OCI-LY3 (cell line): ENCODE results near the gene SNAP25.

Experiments used
- CTCF ChIP-seq: fragments of 200-600, 300-600 bp; sonication (generic); IDR thresholded peaks from 2 replicates; pipeline ENCODE4 v1.5.1; 2014; ENCODE audit warnings: antibody characterized with exemption, low read length, low read depth
- EZH2phosphoT487 ChIP-seq: fragments of 200-600 bp; shearing (Covaris generic); IDR thresholded peaks from 2 replicates; pipeline ENCODE4 v1.6.1; 2018; ENCODE audit warnings: antibody characterized with exemption, mixed run types, low read depth

- TF ChIP-seq CTCF = no peak
- TF ChIP-seq EZH2phosphoT487 = no peak
Measured at GRCh38 chr20:10264166-10264558, 45.5 kb downstream of the SNAP25 start.
